Measurements from ENCODE around the gene SBF2.

Gene SBF2

DNA sequence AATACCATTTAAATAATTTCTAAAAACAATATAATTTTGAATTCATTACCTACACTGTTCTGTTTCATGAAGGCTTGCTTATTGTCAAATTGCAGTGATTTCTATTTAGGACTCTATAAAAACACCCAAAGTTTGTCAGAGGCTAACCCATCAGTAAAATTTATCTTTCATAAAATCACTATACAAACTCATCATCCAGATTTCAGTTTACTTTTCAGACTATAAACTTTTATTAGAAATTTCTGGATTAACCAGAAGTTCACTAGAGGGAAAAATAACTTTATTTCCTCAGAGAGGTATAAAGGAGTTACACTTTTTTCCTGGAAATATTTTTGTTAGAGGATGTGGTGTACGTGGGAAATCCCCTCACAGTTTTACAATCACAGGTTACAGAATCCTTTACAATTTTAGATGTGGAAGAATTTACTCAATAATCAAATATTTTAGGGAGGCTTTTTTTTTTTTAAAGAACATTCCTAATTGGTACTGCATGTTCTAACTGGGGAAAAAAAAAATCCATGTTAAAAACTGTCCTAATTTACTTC lies 453.5 kb downstream of the SBF2 start:
- no peak for DNase-seq
- Histone ChIP-seq H3K4me1 (ENCODE audit: control insufficient read depth, low read depth, low read length) (peaks cover 3% of the 10 kb centered on the region), H3K36me3 (ENCODE audit: control insufficient read depth, insufficient read depth, low read length) (no peaks in the 10 kb centered on the region), H4K8ac (ENCODE audit: low read depth, low read length) (no peak overlapping the region), H3K4me2 (ENCODE audit: low read length) (no peak overlapping the region), H3K27ac (ENCODE audit: low read depth, low read length) (no peak overlapping the region), H3K27me3 (ENCODE audit: insufficient read depth, low read length, poor library complexity) (no peaks in the 10 kb centered on the region), H3K9ac (ENCODE audit: low read length) (no peak overlapping the region), H2BK5ac (ENCODE audit: low read length) (no peak overlapping the region), H3K23ac (ENCODE audit: low read length) (no peak overlapping the region), H3K79me1 (ENCODE audit: low read length) (no peaks in the 10 kb centered on the region), H2AK5ac (ENCODE audit: low read length) (no peak overlapping the region), H3K56ac (ENCODE audit: low read length) (no peak overlapping the region), H3K18ac (ENCODE audit: low read length) (no peak overlapping the region), H3K4me3 (ENCODE audit: low read length) (no peak overlapping the region), H3K4ac (ENCODE audit: low read depth, low read length) (no peak overlapping the region), H4K5ac (ENCODE audit: low read length) (no peak overlapping the region), H3K79me2 (ENCODE audit: control insufficient read depth, insufficient read depth, low read length) (no peaks in the 10 kb centered on the region), H2BK15ac (replicated peaks; ENCODE audit: low read depth) (no peak overlapping the region), H2BK120ac (ENCODE audit: low read depth, low read length) (no peak overlapping the region)
- no CpG with 5 or more reads among the region's 1 CpG for WGBS (ENCODE audit: extremely low coverage, insufficient coverage, low lambda C conversion rate)

- H3K79me1 ChIP-seq (ENCODE audit: low read length), result no peaks in the 10 kb centered on the region
- peaks cover 3% of the 10 kb centered on the region for H3K4me1 ChIP-seq (ENCODE audit: control insufficient read depth, low read depth, low read length)
- H3K36me3 ChIP-seq (ENCODE audit: control insufficient read depth, insufficient read depth, low read length), result no peaks in the 10 kb centered on the region
- H3K27me3 ChIP-seq (ENCODE audit: insufficient read depth, low read length, poor library complexity), result no peaks in the 10 kb centered on the region
- no peak overlapping the region for H4K5ac ChIP-seq (ENCODE audit: low read length)
- no peak overlapping the region for H3K4ac ChIP-seq (ENCODE audit: low read depth, low read length)
- no peak overlapping the region for H3K9ac ChIP-seq (ENCODE audit: low read length)
- H3K79me2 ChIP-seq (ENCODE audit: control insufficient read depth, insufficient read depth, low read length), result no peaks in the 10 kb centered on the region
- H2BK120ac ChIP-seq (ENCODE audit: low read depth, low read length), result no peak overlapping the region
- H3K56ac ChIP-seq (ENCODE audit: low read length), result no peak overlapping the region
- no peak overlapping the region for H2BK5ac ChIP-seq (ENCODE audit: low read length)
- DNase-seq, result no peak
- no CpG with 5 or more reads among the region's 4 CpGs for WGBS (ENCODE audit: extremely low coverage, insufficient coverage, low lambda C conversion rate)
- H4K8ac ChIP-seq (ENCODE audit: low read depth, low read length), result no peak overlapping the region
- H2AK5ac ChIP-seq (ENCODE audit: low read length), result no peak overlapping the region
- H3K4me2 ChIP-seq (ENCODE audit: low read length), result no peak overlapping the region
- H3K4me3 ChIP-seq (ENCODE audit: low read length), result no peak overlapping the region
- peak overlapping the region; percentile 94 for H3K18ac ChIP-seq (ENCODE audit: low read length)
- no peak overlapping the region for H3K23ac ChIP-seq (ENCODE audit: low read length)
- H3K27ac ChIP-seq (ENCODE audit: low read depth, low read length), result no peak overlapping the region
- H2BK15ac ChIP-seq (replicated peaks; ENCODE audit: low read depth), result no peak overlapping the region
Measured at GRCh38 chr11:9839550-9839949, 454.5 kb downstream of the SBF2 start.

DNA sequence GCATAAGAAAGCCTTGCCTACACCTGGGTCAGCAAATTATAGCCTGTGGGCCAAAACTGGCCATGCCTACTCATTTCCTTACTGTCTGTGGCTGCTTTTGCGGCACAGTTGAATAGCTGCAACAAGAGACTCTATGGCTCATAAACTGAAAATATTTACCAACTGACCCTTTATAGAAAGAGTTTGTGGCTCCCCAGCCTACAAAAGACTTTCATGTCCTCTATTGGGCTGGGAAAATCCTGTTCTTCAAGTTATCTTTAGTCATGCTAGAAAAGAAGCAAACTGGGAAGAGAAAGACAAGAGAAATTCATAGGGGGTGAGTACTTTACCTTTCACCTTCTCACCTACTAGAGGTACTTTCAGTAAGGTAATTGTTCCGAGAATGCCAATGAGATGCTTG lies 455.1 kb downstream of the SBF2 start:
- Histone ChIP-seq H3K27me3 (ENCODE audit: insufficient read depth, low read length, poor library complexity) (no peaks in the 10 kb centered on the region), H2BK120ac (ENCODE audit: low read depth, low read length) (peak overlapping the region; percentile 38), H3K4me3 (ENCODE audit: low read length) (no peak overlapping the region), H3K56ac (ENCODE audit: low read length) (peak overlapping the region; percentile 52), H3K18ac (ENCODE audit: low read length) (peak overlapping the region; percentile 94), H3K4ac (ENCODE audit: low read depth, low read length) (no peak overlapping the region), H3K36me3 (ENCODE audit: control insufficient read depth, insufficient read depth, low read length) (no peaks in the 10 kb centered on the region), H3K79me2 (ENCODE audit: control insufficient read depth, insufficient read depth, low read length) (no peaks in the 10 kb centered on the region), H3K23ac (ENCODE audit: low read length) (no peak overlapping the region), H3K79me1 (ENCODE audit: low read length) (no peaks in the 10 kb centered on the region), H2BK5ac (ENCODE audit: low read length) (no peak overlapping the region), H4K8ac (ENCODE audit: low read depth, low read length) (no peak overlapping the region), H2AK5ac (ENCODE audit: low read length) (no peak overlapping the region), H4K5ac (ENCODE audit: low read length) (peak overlapping the region; percentile 2), H3K4me1 (ENCODE audit: control insufficient read depth, low read depth, low read length) (peaks cover 3% of the 10 kb centered on the region), H3K9ac (ENCODE audit: low read length) (no peak overlapping the region), H2BK15ac (replicated peaks; ENCODE audit: low read depth) (no peak overlapping the region), H3K4me2 (ENCODE audit: low read length) (no peak overlapping the region), H3K27ac (ENCODE audit: low read depth, low read length) (peak overlapping the region; percentile 66)
- DNase-seq, result peak; percentile 61
- WGBS (ENCODE audit: extremely low coverage, insufficient coverage, low lambda C conversion rate), result no CpG with 5 or more reads among the region's 2 CpGs

DNA sequence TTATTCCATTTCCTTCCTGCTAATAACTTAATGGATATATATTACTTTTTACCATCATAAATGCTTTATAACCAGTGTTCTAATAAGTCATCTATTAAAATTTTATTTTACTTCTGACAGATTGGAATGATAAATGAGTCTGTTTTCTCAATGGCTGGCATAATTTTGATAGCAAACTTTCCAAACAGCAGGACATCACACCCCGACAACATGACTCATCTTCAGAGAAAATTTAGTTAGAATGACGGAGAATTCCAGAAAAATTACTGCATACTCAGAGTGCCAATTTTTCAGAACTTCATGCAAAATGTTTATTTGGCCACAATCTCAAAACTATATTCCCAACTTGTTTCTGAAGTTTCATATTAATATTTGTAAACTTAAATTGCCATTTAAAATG lies 455.8 kb downstream of the SBF2 start:
- Histone ChIP-seq H3K79me2 (ENCODE audit: control insufficient read depth, insufficient read depth, low read length) (no peaks in the 10 kb centered on the region), H2AK5ac (ENCODE audit: low read length) (no peak overlapping the region)
- WGBS (ENCODE audit: extremely low coverage, insufficient coverage, low lambda C conversion rate), result no CpG with 5 or more reads among the region's 2 CpGs

GRCh38 chr11:9834291-9834690 lies 459.7 kb downstream of the SBF2 start:
- no peak overlapping the region for H4K8ac ChIP-seq (ENCODE audit: low read depth, low read length)
- peaks cover 3% of the 10 kb centered on the region for H3K4me1 ChIP-seq (ENCODE audit: control insufficient read depth, low read depth, low read length)
- no peaks in the 10 kb centered on the region for H3K27me3 ChIP-seq (ENCODE audit: insufficient read depth, low read length, poor library complexity)
- H3K4ac ChIP-seq (ENCODE audit: low read depth, low read length), result no peak overlapping the region
- no peak overlapping the region for H3K56ac ChIP-seq (ENCODE audit: low read length)
- no peaks in the 10 kb centered on the region for H3K79me2 ChIP-seq (ENCODE audit: control insufficient read depth, insufficient read depth, low read length)
- no peak overlapping the region for H2AK5ac ChIP-seq (ENCODE audit: low read length)
- no peak overlapping the region for H3K4me3 ChIP-seq (ENCODE audit: low read length)
- H3K79me1 ChIP-seq (ENCODE audit: low read length), result no peaks in the 10 kb centered on the region
- H3K27ac ChIP-seq (ENCODE audit: low read depth, low read length), result no peak overlapping the region
- H3K9ac ChIP-seq (ENCODE audit: low read length), result no peak overlapping the region
- no peak overlapping the region for H4K5ac ChIP-seq (ENCODE audit: low read length)
- no peak for DNase-seq
- H3K18ac ChIP-seq (ENCODE audit: low read length), result no peak overlapping the region
- no peak overlapping the region for H3K4me2 ChIP-seq (ENCODE audit: low read length)
- no CpG with 5 or more reads among the region's 3 CpGs for WGBS (ENCODE audit: extremely low coverage, insufficient coverage, low lambda C conversion rate)
- H2BK120ac ChIP-seq (ENCODE audit: low read depth, low read length), result no peak overlapping the region
- H2BK5ac ChIP-seq (ENCODE audit: low read length), result no peak overlapping the region
- H2BK15ac ChIP-seq (replicated peaks; ENCODE audit: low read depth), result no peak overlapping the region
- H3K23ac ChIP-seq (ENCODE audit: low read length), result no peak overlapping the region
- H3K36me3 ChIP-seq (ENCODE audit: control insufficient read depth, insufficient read depth, low read length), result no peaks in the 10 kb centered on the region

More for the DNA sequence above, 455.8 kb downstream of the SBF2 start:
- Histone ChIP-seq H3K27ac (ENCODE audit: low read depth, low read length) (no peak overlapping the region), H3K9ac (ENCODE audit: low read length) (no peak overlapping the region), H3K79me1 (ENCODE audit: low read length) (no peaks in the 10 kb centered on the region), H3K56ac (ENCODE audit: low read length) (no peak overlapping the region), H3K4ac (ENCODE audit: low read depth, low read length) (no peak overlapping the region), H2BK120ac (ENCODE audit: low read depth, low read length) (no peak overlapping the region), H3K18ac (ENCODE audit: low read length) (no peak overlapping the region), H3K4me1 (ENCODE audit: control insufficient read depth, low read depth, low read length) (peaks cover 3% of the 10 kb centered on the region), H3K4me3 (ENCODE audit: low read length) (no peak overlapping the region), H3K27me3 (ENCODE audit: insufficient read depth, low read length, poor library complexity) (no peaks in the 10 kb centered on the region), H3K4me2 (ENCODE audit: low read length) (no peak overlapping the region), H2BK15ac (replicated peaks; ENCODE audit: low read depth) (no peak overlapping the region), H4K5ac (ENCODE audit: low read length) (no peak overlapping the region), H2BK5ac (ENCODE audit: low read length) (no peak overlapping the region), H3K23ac (ENCODE audit: low read length) (no peak overlapping the region), H3K36me3 (ENCODE audit: control insufficient read depth, insufficient read depth, low read length) (no peaks in the 10 kb centered on the region), H4K8ac (ENCODE audit: low read depth, low read length) (no peak overlapping the region)
- DNase-seq, result peak; percentile 33

DNA sequence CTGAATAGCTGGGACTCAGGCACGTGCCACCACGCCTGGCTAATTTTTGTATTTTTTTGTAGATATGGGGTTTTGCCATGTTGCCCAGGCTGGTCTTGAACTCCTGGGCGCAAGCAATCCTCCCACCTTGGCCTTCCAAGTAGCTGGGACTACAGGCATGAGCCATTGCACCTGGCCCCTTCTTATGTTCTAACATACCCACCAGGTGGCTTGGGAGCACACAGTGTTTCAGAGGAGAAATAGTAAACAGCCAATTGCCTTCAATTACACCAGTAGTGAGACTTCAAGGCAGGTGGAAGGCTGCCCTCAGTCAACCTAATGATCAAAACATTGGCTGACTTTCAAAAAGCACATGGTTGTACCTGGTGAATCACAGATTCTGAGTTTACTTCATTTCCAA lies 462.9 kb downstream of the SBF2 start:
- H3K4me2 ChIP-seq (ENCODE audit: low read length), result no peak overlapping the region
- no peak overlapping the region for H3K27ac ChIP-seq (ENCODE audit: low read depth, low read length)
- no peak for DNase-seq
- H3K79me1 ChIP-seq (ENCODE audit: low read length), result no peaks in the 10 kb centered on the region
- H4K5ac ChIP-seq (ENCODE audit: low read length), result no peak overlapping the region
- H3K4ac ChIP-seq (ENCODE audit: low read depth, low read length), result no peak overlapping the region
- H2BK120ac ChIP-seq (ENCODE audit: low read depth, low read length), result no peak overlapping the region
- no peak overlapping the region for H3K23ac ChIP-seq (ENCODE audit: low read length)
- no peak overlapping the region for H3K9ac ChIP-seq (ENCODE audit: low read length)
- no peak overlapping the region for H4K8ac ChIP-seq (ENCODE audit: low read depth, low read length)
- no peaks in the 10 kb centered on the region for H3K27me3 ChIP-seq (ENCODE audit: insufficient read depth, low read length, poor library complexity)
- no peaks in the 10 kb centered on the region for H3K36me3 ChIP-seq (ENCODE audit: control insufficient read depth, insufficient read depth, low read length)
- no peak overlapping the region for H2BK5ac ChIP-seq (ENCODE audit: low read length)
- no peak overlapping the region for H3K18ac ChIP-seq (ENCODE audit: low read length)
- H2AK5ac ChIP-seq (ENCODE audit: low read length), result no peak overlapping the region
- H3K4me1 ChIP-seq (ENCODE audit: control insufficient read depth, low read depth, low read length), result no peaks in the 10 kb centered on the region
- no peaks in the 10 kb centered on the region for H3K79me2 ChIP-seq (ENCODE audit: control insufficient read depth, insufficient read depth, low read length)
- no peak overlapping the region for H2BK15ac ChIP-seq (replicated peaks; ENCODE audit: low read depth)
- no peak overlapping the region for H3K56ac ChIP-seq (ENCODE audit: low read length)
- H3K4me3 ChIP-seq (ENCODE audit: low read length), result no peak overlapping the region
- WGBS (ENCODE audit: extremely low coverage, insufficient coverage, low lambda C conversion rate), result no CpG with 5 or more reads among the region's 3 CpGs
